ENCODE measurements around the gene NEURL3.

Gene NEURL3

DNA sequence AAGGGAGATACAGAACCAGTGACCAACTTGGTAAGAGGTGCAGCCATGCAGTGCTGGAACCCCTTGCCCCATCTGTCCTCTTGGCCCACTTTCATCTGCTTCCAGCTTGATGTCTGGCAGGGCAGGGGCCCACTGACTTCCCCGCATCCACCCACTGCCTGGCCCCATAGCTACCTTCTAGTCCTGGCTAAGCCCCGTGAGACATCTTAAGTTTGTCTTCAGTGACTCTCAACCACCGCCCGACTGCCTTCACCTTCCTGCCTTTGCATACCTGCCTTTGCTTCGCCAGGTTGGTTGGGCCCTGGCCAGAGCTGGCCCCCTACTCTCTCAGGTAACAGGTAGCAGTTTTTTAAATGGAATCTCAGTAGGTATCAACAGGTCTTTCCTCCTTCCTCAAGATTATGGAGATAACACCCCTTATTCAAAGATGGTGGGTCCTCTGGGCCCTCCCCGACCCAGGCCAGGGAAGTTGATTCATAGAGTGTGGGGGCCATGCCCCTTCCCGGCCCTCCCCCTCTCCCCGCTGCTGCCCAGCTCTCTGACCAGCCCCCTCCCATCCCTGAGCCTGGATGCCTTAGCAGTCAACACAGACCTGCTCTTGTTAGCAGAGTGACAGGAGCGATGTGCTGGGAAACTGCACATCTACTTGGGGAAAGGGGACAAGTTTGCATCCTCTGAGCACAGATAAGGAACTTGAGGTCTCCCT, 34.2 kb upstream of the NEURL3 start:
- no peak for DNase-seq

DNA sequence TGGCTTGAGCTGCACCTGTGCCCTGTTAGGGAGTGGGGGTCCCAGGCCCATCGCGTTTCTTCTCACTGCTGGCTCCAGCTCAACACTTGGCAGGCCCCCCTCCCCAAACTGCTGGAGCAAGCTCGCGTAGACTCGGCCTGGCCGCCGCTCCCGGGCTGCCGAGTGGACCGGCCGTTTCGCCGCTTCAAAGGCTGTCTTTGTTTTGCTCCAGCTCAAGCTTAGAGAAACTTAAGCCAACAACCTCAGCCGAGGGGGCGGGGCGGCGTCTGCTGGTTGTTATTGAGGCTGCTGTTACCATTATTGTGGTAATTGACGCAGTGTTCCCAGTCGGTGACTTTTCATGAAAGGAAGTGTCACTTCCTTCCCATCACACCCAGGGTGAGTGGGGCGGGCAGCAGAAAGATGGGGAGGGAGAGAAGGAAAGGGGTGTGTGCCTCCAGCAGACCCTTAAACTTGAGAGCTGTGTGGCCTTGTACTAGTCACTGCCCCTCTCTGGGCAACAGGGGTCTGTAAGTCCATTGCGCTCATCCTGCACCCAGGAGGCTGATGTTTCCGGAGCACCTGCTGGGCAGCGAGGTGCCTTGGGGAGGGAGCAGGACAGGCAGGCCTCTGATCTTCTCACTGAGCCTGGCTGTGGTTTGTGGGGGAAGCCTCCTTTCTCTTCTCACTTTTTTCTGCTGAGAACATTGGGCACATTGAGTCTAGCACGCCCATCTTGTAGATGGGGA, 33.5 kb upstream of the NEURL3 start:
- DNase-seq, result peak; percentile 57 to 78

GRCh38 chr2:96537734-96538486, 32.8 kb upstream of the NEURL3 start:
- no peak for DNase-seq

GRCh38 chr2:96537066-96537733, 32.0 kb upstream of the NEURL3 start:
- peak in 1 of 2 donors; percentile 37 for DNase-seq

DNA sequence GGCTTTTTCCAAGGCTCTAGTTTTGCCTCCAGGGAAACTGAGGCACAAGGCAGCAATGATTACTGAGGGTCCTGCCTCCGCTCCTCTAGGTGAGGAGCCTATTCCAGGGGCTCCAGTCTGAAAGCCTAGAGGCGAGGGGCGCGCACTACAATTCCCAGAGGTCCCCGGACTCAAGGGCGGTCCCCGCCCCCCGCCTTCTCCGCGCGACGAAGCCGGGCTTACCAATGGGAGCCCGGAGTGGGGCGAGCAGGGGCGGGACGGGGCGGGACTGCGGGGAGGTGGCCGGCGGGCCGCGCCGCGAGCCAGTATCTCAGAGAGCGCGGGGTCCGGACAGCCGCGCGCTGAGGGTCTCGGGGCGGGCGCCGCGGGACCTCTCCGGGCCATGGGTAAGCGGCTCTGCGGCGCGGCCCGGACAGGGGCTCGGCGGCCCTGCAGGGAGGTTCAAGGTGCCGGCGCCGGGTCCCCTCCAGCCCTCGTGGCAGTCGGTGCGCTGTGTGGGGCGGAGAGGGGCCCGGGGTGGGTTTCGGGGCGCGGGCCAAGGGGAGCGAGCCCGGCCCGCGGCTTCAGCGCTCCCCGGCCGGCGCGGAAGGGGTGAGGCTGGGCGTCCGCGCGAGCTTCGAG, 31.4 kb upstream of the NEURL3 start, which contains the start of gene ARID5A:
Gene ARID5A, plus strand, starts transcription at position 308 of the 621 bp plus-strand sequence. Its CDS starts 75 bp downstream, at position 383.
- peak; percentile 85 to 88 for DNase-seq

DNA sequence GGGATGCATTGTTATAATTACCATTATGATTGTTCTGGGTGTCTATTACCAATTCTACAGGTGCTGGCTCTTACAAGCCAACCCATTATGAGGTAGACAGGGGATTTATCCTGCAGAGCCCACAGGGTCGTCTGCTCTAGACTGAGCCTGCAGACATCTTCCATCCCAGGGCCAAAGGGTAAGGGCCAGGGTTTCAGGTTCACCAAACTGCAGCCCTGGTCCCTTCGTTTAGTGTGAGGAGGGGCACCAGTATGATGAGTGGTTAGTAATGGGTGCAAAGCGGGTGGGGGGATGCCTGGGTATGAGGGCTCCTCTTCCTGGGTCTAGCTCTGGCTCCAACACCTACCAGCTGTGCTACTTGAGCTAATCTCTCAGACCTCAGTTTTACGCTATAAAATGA, 30.2 kb upstream of the NEURL3 start:
- no peak for DNase-seq

DNA sequence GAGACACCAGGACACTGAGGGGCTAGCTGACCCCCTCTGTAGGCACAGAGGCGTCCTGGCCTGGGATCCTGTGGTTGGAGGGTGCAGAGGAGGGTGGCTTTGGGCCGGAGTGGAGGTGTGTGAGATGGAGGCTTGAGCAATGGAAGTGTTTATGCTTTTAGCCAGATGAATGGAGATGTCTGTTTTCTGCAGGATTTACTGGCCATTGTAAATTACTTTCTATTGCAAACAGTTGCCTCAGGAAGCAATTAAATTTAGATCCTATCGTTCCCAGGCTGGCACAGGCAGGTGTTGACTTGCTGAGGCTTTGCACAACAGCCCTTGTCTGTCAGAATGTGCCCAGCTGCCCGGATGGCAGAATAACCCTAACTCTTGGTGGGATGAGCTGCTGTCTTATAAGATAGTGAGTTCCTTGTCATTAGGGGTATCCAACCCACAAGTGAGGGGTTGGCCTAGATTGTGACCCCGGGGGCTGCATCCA, 29.6 kb upstream of the NEURL3 start:
- no peak for DNase-seq

GRCh38 chr2:96534141-96534540, 29.0 kb upstream of the NEURL3 start:
- no peak for DNase-seq

DNA sequence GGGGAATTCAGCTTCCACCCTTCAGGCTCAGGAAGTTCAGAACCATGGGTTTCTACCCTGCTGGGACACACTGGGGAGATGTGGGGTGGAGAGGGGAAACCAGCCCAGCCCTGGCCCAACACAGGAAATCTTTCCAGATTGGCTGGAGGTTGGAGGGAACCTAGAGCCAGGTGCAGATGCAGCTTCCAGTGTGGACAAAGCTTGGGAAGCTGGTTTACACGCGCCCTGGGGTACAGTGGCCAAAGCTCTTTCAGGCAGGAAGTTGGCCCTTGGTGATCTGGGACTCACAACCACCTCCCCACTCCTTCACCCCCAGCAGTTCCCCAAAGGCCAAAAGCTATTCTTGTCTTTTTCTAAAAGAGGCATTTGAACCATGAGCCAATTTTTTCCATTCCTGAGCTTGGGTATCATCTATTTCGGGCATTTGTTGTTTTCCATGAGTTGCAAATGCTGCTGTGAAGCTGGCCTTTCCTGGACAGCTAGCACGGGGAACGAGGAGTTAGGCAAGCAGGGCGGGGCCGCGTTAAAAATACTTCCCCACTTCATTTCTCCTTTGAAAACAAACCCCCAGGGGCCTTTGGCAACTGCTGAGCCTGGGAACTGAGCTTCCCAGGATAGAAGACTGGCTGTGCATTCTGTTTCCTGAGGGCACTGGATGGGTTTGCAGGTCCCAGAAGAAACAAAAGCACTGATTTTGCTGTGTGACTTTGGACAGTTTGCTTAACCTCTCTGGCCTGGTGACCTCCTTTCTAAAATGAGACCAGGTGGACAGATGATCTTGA, 28.3 kb upstream of the NEURL3 start:
- DNase-seq, result peak in 1 of 2 donors; percentile 22

- DNase-seq, result no peak
Observed at GRCh38 chr2:96532641-96533291, 27.6 kb upstream of the NEURL3 start.

- peak in 1 of 2 donors; percentile 40 for DNase-seq
Observed at GRCh38 chr2:96531872-96532505, 26.8 kb upstream of the NEURL3 start.

DNA sequence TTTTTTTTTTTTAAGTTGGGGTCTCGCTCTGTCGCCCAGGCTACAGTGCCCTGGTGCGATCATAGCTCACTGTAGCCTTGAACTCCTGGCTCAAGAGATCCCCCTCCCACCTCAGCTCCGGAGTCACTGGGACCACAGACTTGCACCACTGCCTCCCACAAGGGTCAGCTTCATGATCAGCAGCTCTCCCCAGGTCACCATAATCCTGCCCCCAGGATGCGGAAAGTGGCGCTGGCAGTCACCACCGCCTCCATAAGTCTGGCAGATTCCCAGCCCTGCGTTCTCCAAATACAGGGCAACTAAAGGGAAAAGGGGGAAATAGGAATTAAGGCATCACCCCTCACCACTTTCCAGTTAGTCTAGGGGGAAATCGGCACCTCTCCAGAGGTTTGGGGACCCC, 26.2 kb upstream of the NEURL3 start:
- DNase-seq, result no peak

DNA sequence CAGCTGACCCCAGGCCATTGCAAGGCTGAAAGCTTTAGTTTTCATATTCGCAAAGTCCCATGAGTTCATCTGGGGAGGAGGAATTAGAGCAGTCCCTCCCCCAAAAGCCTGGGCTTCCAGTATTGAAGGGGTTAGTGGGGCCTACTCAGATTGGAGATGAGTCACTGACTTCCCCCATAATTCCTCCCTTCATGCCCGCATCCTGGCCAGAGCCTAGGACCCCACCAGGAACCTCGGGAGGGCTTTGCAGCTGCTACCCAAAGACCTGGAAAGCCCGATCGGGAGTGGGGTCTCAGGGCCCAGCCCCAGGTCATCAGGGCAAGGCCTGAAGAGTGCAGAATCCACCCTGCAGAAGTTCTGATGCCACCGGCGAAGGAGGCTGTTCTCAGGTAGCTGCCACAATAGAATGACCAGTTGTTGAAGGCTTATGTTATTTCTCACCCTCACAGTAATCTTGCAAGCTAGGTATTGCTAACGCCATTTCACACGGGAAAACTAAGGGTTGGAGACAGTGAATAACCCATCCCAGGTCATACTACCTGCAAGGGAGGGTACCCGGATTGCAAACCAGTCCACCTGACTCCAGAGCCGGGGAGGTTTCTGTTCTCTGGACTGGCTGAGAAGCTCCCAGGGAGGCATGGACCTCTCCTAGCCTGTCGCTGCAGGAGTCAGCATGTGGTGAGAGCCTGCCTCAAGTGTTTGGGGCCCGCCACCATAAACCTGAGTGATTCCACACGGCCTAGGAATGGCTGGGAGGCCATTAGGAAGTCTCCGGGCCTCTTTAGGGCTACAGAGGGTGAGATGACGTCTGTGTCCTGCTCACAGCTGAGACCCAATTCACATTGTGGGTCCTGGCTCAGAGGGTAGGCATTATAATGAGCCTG, 25.6 kb upstream of the NEURL3 start:
- no peak for DNase-seq

- DNase-seq, result no peak
Observed at GRCh38 chr2:96530144-96530430, 24.9 kb upstream of the NEURL3 start.

- DNase-seq, result no peak
Observed at GRCh38 chr2:96529376-96530143, 24.4 kb upstream of the NEURL3 start.

- no peak for DNase-seq
Observed at GRCh38 chr2:96528700-96529375, 23.7 kb upstream of the NEURL3 start.

GRCh38 chr2:96528006-96528699, 23.0 kb upstream of the NEURL3 start:
- DNase-seq, result peak in 1 of 2 donors; percentile 45
